DOHH2 (cell line): ENCODE results near the gene IQSEC3.
"Not testable (repeated sequence)": the region's sequence is repeated elsewhere in the genome, so short reads cannot be mapped to it uniquely, and the experiment has no call there.

ENCODE experiments used
- CTCF ChIP-seq: fragments of 200-600 bp; sonication (generic); IDR thresholded peaks from one replicate; pipeline ENCODE4 v1.5.1; 2014; ENCODE audit warnings: antibody characterized with exemption, mild to moderate bottlenecking, low read depth, low read length; ENCODE audit not compliant: poor library complexity, severe bottlenecking
- EZH2phosphoT487 ChIP-seq: fragments of 200-600 bp; sonication (generic); IDR thresholded peaks from 2 replicates; pipeline ENCODE4 v1.6.1; 2017; ENCODE audit warnings: borderline replicate concordance, mild to moderate bottlenecking, antibody characterized with exemption, low read length, moderate library complexity, mixed read lengths

GRCh38 chr12:27904-28303 lies 38.7 kb upstream of the IQSEC3 start:
- TF ChIP-seq CTCF, EZH2phosphoT487: not testable (repeated sequence)
